Testis (tissue), 3 donors: ENCODE results near the gene CIDEB. TPM values are rescaled to one million over a fixed set of nuclear protein-coding genes. Genes with fewer than 3 reads are reported as not detected.
A peak's percentile ranks its signal among the peaks of the same experiment; 100 is the strongest.

ENCODE experiments used
- DNase-seq: peaks from one replicate; pipeline ENCODE4 v3.0.0-alpha.2; 2019
- H3K27ac ChIP-seq, 2 donors: fragments of 200-600 bp; sonication (generic); one replicate each; pipeline ENCODE4 v1.5.1; 2019
- H3K27me3 ChIP-seq: fragments of 200-600 bp; sonication (generic); one replicate; pipeline ENCODE4 v1.5.1; 2019
- H3K36me3 ChIP-seq: fragments of 200-600 bp; sonication (generic); one replicate; pipeline ENCODE4 v1.5.1; 2017; ENCODE audit warnings: low read depth; ENCODE audit errors: missing control alignments
- H3K4me1 ChIP-seq: fragments of 200-600 bp; sonication (generic); one replicate; pipeline ENCODE4 v1.5.1; 2019
- H3K4me3 ChIP-seq, 2 donors: fragments of 200-600 bp; sonication (generic); one replicate each; pipeline ENCODE4 v1.5.1; 2017 to 2019
- H3K9me3 ChIP-seq: fragments of 200-600 bp; sonication (generic); one replicate; pipeline ENCODE4 v1.5.1; 2017
- POLR2A ChIP-seq: fragments of 450-650 bp; IDR thresholded peaks from one replicate; pipeline ENCODE4 v1.6.1; 2017; ENCODE audit warnings: antibody characterized with exemption, mild to moderate bottlenecking, moderate library complexity
- WGBS, 2 donors: methylation state at CpG; one replicate each; pipeline ENCODE4 v1.1.5; 2018; 5-methylcytosine and 5-hydroxymethylcytosine counted together
- intact Hi-C: fragments of 100-400 bp; cut with DNase I; formaldehyde crosslinking; loops from one replicate; pipeline ENCODE4 v1.15.1; 2023; ENCODE audit warnings: low total_unique reads
- polyA plus RNA-seq: library from polyadenylated mRNA; stranded (reverse); fragments of 350-450 nt; fragmentation: Illumina TruSeq; extraction: RNeasy Lipid Tissue Mini Kit (QIAGEN cat#74804); gene quantifications from one replicate; pipeline ENCODE4 v1.2.3, GENCODE V29; 2014; ENCODE audit warnings: low read depth, low replicate concordance; ENCODE audit not compliant: insufficient read depth
- total RNA-seq, 2 donors: library from RNA; depleted of rRNA; stranded (reverse); fragments of >200 nt; gene quantifications; one replicate each; pipeline ENCODE4 v1.2.3, GENCODE V29; 2016
- TF ChIP-seq, protein P1 (sequence below), 3 experiments: fragments of 450-650 bp in 2 of 3; fragments of 200-600 bp in 1 of 3; sonication (generic) in 1 of 3; IDR thresholded peaks; one replicate each; pipeline ENCODE4 v1.5.1; 2016 to 2019; ENCODE audit warnings: antibody characterized with exemption in 3 of 3, mild to moderate bottlenecking in 2 of 3, moderate library complexity in 1 of 3

The CIDEB gene
- total and polyA plus RNA-seq, 3 donors from 2014 or later = 3.8 to 7.0 (median 6.6) TPM

- DNase-seq = no peak
- H3K27ac ChIP-seq = no peak overlapping the region
- no peaks in the 10 kb centered on the region for H3K9me3 ChIP-seq
- intact Hi-C loops = no loop called here
- no peak overlapping the region for H3K4me3 ChIP-seq
- no peaks in the 10 kb centered on the region for H3K36me3 ChIP-seq
- H3K4me1 ChIP-seq = peaks cover 7% of the 10 kb centered on the region
- no peaks in the 10 kb centered on the region for H3K27me3 ChIP-seq
- 84 to 86% methylated on average over 3 of the region's 3 CpGs for WGBS, 2 donors
- TF ChIP-seq, protein P1, sequence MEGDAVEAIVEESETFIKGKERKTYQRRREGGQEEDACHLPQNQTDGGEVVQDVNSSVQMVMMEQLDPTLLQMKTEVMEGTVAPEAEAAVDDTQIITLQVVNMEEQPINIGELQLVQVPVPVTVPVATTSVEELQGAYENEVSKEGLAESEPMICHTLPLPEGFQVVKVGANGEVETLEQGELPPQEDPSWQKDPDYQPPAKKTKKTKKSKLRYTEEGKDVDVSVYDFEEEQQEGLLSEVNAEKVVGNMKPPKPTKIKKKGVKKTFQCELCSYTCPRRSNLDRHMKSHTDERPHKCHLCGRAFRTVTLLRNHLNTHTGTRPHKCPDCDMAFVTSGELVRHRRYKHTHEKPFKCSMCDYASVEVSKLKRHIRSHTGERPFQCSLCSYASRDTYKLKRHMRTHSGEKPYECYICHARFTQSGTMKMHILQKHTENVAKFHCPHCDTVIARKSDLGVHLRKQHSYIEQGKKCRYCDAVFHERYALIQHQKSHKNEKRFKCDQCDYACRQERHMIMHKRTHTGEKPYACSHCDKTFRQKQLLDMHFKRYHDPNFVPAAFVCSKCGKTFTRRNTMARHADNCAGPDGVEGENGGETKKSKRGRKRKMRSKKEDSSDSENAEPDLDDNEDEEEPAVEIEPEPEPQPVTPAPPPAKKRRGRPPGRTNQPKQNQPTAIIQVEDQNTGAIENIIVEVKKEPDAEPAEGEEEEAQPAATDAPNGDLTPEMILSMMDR (IDR thresholded peaks at IDR 0.05) = no peak
- no peak for TF ChIP-seq POLR2A
Measured at GRCh38 chr14:24274101-24274543, 33.7 kb downstream of the CIDEB start.

GRCh38 chr14:24273422-24273998 lies 34.3 kb downstream of the CIDEB start:
- Histone ChIP-seq H3K4me3 (no peak overlapping the region), H3K27me3 (no peaks in the 10 kb centered on the region), H3K4me1 (peaks cover 7% of the 10 kb centered on the region), H3K36me3 (no peaks in the 10 kb centered on the region), H3K9me3 (no peaks in the 10 kb centered on the region), H3K27ac (no peak overlapping the region)
- WGBS, 2 donors = 80 to 96% methylated on average over 3 of the region's 3 CpGs
- intact Hi-C loops = no loop called here
- no peak for DNase-seq
- TF ChIP-seq POLR2A = no peak
- TF ChIP-seq, protein P1 (IDR thresholded peaks at IDR 0.05) = no peak

DNA sequence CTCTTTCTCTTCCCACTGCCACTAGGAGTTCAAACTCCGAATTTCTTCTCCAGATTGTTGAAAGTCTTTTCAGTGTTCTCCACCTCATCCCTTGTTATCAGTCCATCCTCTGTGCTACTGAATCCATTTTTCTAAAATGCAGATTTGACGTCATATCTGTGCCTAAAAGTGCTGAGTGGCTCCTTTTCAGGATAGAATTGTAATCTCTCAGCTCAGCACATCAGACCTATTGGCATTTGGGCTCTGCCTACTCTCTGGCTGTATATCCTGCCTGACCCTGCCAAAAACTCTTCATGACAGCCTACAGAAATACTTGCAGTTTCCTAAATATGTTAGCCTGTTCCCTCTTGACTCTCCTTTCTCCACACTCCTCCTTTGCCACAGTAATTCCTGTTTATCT lies 35.3 kb downstream of the CIDEB start:
- peaks cover 7% of the 10 kb centered on the region for H3K4me1 ChIP-seq
- 67 to 79% methylated on average over 2 of the region's 2 CpGs for WGBS, 2 donors
- no peak for DNase-seq
- intact Hi-C loops = no loop called here
- H3K36me3 ChIP-seq = no peaks in the 10 kb centered on the region
- no peak overlapping the region for H3K27ac ChIP-seq
- TF ChIP-seq POLR2A = no peak
- TF ChIP-seq, protein P1 (IDR thresholded peaks at IDR 0.05) = no peak
- no peaks in the 10 kb centered on the region for H3K9me3 ChIP-seq
- H3K27me3 ChIP-seq = no peaks in the 10 kb centered on the region
- H3K4me3 ChIP-seq = no peak overlapping the region

GRCh38 chr14:24271834-24272263 lies 35.9 kb downstream of the CIDEB start:
- WGBS, 2 donors = 17 to 19% methylated on average over 3 of the region's 3 CpGs
- peak overlapping the region; percentile 83 to 89 for H3K4me3 ChIP-seq
- intact Hi-C loops = no loop called here

More at GRCh38 chr14:24271834-24272263, 35.9 kb downstream of the CIDEB start:
- Histone ChIP-seq H3K4me1 (peaks cover 7% of the 10 kb centered on the region), H3K27ac (peak overlapping the region; percentile 91 to 95), H3K36me3 (no peaks in the 10 kb centered on the region), H3K27me3 (no peaks in the 10 kb centered on the region), H3K9me3 (no peaks in the 10 kb centered on the region)
- no peak for DNase-seq
- TF ChIP-seq, protein P1 (IDR thresholded peaks at IDR 0.05) = no peak
- no peak for TF ChIP-seq POLR2A
